ENCODE measurements around the gene GFAP.
A peak's percentile ranks its signal among the peaks of the same experiment; 100 is the strongest.

The GFAP gene

GRCh38 chr17:44912763-44913544, 2.3 kb downstream of the GFAP start:
- peak; percentile 31 for DNase-seq

DNA sequence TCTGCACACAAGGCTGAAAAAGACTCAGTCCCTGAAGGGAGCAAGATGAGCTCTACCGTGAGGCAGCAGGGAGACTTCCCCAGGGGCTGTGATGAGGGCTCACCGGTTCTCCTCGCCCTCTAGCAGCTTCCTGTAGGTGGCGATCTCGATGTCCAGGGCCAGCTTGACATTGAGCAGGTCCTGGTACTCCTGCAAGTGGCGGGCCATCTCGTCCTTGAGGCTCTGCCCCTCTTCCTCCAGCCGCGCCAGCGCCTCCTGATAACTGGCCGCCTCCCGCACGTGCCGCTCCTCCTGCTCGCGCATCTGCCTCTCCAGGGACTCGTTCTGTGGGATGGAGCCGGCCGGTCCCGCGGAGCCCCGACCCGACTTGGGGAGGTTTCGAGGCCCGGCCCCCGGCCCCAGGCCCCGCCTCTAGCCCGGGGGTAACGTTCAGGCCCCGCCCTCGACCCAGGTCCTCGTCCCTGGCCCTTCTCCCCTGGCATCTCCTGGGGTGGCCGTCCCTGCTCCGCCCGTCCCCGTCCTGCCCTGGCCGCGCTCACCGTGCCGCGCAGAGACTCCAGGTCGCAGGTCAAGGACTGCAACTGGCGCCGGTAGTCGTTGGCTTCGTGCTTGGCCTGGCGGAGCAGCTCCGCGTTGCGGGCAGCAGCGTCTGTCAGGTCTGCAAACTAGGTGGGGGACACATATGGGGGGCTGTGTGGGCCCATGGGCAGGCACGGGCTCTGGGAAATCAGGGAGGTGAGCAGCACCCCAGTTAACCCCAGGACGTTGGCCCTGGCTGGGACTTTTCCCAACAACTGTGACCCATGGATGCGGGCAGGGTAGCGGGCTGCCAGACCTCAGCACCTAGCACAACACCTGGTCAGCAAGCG, 3.9 kb downstream of the GFAP start:
- peak; percentile 82 for DNase-seq

DNA sequence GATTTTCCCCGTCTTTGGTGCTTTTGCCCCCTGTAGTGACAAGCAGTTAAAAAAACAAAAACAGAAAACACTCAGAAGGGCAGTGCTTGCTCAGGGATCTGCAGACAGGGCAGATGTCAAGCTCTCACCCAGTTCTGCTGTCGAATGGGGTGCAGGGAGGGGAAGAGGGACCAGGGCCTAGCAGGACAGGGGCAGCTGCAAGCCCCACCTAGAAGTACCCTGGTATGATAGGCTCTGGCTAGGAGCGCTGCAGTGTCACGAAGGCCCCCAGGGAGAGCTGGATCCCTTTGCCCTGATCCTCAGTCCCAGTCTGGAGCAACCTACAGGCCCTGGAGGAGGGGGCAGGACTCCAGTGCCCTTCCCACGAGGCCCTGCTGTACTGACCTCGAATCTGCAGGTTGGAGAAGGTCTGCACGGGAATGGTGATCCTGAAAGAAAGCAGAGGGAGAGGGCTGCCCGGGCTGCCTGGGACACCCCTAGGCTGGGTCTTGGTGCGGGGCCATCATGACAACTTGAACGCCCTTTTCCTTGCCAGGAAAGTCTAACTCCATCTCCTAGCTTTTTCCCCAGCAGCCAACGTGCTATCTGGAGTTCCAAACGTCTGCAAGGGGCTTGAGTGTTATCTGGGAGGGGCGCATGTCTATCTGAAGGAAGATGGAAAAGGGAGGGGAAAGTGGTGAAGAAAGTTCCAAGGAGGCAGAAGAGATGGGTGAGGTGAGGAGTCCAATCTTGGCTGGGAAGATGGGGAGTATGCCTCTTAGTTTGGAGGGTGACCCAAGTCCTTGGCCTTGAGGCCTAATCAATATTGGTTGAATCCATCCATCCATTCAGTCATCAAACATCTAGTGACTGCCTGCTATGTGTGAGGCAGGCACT, 4.8 kb downstream of the GFAP start:
- DNase-seq: no peak

DNA sequence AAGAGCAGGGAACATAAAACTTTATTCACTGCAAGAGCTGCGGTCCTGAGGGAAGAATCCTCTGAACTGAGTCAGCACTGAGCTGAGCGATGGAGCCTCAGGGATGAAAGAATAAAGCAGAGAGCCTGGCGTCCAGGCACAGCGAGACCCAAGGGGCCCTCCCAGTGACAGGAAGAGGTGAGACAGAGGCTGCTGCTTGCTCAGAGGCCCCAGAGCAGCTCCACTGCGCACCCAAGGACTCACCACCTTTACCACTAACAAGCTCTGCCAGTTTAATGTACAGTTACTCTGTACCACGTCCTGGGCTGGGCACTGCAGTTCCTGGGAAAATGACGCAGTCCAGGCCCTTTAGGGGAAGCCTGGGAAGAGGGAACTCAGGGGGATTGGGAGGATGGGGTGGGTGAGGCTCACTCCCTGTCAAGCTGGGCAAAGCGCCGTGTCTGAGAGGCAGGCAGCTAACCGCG, 5.6 kb downstream of the GFAP start:
- DNase-seq: no peak

GRCh38 chr17:44908761-44909326, 6.5 kb downstream of the GFAP start:
- no peak for DNase-seq

- no peak for DNase-seq
These were observed 7.4 kb downstream of the GFAP start for GRCh38 chr17:44907729-44908470.

DNA sequence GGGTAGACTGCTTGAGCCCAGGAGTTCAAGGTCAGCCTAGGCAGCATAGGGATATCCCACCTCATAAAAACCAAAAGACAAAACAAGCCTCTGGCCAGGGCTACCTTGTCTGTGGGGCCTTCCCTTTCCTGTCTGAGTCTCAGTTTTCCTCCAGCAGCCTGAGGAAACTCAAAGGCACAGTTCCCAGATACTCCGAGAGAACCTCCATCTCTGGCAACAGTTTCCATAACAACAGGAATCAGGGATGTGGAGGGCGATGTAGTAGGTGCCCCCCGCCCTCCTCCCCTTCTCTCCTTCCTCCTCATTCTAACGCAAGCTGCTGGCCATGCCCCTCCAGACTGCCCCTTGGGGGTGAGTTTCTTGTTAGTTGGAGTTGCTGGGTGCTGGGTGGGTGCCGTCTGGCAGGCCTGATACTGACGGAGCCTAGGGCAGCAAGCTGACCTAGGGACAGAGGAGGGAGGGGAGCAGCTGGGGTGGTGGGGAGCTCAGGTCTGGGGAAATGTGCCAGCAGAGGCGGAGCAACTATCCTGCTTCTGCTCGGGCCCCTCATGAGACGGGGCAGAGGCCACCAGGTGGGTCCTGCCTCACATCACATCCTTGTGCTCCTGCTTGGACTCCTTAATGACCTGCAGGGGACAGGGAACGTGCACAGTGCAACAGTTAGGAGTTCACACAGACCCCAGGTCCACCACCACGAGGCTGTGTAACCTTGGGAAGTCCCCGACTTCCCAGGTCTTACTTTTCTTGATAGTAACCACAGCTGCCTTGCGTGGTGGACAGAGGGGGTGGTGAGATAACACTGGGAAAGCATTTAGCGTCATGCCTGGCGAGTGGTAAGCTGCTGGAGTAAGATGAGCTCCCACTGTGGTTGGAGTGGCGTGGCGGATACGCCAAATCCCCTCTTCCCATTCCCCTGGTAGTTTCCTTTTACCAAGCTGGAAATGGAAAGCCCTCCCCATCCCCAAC, 8.3 kb downstream of the GFAP start:
- DNase-seq: no peak

GRCh38 chr17:44906010-44906646, 9.2 kb downstream of the GFAP start:
- no peak for DNase-seq

DNA sequence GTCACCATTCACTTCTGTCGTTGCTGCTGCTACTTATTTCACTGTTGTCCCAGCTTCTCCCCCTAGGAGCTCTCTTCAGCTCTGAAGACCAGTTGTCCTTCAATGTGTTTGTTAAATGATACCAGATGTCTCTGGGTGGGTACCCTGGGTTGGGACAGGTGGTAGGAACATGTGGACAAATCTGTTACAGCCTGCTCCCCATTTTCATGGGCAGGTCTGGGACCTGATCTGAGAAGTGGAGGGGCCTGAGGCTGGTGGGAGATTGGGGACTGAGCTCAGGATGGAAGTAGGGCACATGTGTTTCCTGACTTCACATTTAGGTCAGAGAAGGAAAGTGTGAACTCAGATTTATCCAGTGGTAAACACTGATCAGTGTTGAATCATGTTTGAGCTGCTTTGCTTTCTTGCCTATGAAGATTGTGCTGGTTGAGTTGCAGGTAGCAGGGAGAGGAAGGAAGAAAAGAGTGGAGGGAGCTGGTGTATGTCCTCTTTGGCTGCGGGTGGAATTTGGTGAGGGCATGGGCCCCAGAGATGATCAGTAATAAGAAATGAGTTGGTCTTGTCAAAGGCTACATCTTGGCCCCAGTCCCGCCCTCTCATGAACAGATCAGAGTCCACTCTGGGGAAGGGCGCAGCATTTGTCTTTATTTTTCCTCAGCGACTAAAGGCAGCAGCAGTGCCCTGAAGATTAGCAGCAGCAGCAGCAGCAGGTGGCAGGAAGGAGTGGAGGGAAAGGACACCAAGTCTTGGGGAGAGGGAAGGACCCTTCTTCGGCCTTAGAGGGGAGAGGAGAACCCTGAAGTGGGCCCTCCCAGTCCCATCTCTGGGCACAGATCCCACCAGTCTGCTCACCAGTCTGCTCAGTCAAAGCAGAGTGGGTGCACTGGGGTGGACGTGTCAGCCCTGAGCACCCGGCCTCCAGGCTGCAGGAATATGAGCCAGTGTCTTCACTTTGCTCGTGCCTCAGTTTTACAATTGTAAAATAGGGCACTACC, 10.0 kb downstream of the GFAP start:
- no peak for DNase-seq

DNA sequence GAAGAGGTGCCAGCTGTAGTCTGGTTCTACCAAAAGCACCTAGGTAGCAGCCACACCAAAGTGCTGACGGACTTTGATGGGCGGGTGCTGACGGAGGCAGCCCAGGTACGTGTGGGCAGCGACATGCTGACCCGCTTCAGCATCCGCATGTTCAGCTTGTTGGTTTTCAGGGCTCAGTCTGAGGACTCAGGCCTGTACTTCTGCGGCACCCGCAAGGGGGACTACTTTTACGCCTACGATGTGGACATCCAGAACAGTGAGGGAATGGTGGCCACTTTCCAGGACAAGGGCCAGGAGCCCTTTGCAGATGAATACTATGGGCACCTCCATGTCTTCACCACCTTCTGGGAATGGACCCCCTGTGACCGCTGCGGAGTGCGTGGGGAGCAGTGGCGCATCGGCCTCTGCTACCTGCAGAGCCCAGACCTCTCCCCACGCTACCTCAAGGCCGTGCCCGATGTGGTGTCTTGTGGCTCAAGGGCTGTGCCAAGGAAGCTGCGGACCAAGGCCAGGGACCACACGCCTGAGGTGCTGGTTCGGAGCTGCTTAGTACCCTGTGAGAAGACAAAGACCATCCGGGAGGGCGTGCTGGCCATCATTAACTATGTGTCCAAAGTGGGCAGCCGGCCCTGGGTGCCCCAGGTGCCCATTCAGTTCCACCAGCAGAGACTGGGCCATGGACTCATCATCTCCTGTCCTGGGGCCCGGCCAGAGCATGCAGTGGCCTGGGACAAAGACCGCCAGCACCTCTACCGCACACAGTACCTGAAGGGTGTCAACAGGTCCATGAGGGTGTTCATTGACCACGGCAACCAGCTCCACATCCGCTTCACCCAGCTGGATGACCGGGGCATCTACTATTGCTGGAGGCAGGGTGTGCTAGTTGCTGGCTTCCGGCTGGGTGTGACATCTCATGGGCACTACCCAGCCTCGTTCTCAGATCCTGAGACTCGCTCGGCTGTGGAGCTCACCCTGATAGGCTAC, 11.0 kb downstream of the GFAP start:
- DNase-seq: no peak

- DNase-seq: no peak
These were observed 12.2 kb downstream of the GFAP start for GRCh38 chr17:44903012-44903685.

DNA sequence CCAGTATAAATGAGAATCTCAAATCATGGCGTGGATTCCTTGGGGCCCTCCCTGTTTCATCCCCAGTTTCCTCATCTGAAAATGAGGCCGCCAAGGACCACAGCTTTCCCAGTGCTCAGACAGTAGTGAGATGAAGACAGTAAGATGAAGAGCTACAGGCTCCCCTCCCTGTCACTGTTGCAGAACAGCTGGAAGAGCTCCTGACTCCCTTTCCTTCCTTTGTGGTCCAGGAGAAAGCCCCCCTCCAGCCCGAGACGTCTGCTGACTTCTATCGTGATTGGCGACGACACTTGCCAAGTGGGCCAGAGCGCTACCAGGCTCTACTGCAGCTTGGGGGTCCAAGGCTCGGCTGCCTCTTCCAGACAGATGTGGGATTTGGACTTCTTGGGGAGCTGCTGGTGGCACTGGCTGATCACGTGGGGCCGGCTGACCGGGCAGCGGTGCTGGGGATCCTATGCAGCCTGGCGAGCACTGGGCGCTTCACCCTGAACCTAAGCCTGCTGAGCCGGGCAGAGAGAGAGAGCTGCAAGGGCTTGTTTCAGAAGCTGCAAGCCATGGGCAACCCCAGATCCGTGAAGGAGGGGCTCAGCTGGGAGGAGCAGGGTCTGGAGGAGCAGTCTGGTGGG, 13.1 kb downstream of the GFAP start:
- no peak for DNase-seq

DNA sequence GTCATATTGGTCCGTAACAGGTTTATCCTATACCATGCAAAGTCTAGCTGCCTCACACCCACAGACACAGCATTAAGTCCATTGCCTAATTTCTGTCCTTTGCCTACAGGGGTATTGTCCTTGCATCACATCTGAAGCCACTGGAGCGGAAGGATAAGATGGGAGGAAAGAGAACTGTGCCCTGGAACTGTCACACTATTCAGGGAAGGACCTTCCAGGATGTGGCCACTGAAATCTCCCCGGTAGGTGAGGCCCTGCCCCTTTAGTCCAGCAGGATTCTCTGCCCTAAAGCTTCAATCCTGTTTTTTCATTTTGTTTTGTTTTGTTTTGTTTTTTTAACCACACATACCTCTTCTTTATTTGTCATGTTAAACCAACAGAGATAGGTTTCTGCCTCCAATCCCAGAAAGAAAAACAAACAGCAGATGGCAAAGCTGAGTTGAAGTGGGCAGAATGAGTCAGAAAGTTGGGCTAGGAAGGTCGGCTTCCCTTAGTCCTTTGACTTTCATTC, 13.8 kb downstream of the GFAP start:
- no peak for DNase-seq

DNA sequence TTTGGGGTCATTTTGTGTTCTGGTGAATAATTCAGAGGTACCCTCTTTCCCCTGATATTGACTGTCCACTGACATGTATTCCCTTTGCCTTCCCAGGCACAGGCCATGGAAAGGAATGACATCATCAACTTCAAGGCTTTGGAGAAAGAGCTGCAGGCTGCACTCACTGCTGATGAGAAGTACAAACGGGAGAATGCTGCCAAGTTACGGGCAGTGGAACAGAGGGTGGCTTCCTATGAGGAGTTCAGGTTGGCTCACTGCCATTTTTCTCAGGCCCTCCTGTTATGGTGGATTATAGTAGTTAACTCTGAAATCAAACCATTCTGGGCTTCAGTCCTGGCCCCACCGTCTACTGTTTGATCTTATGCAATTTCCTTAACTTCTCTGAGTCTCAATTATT, 14.4 kb downstream of the GFAP start:
- no peak for DNase-seq

DNA sequence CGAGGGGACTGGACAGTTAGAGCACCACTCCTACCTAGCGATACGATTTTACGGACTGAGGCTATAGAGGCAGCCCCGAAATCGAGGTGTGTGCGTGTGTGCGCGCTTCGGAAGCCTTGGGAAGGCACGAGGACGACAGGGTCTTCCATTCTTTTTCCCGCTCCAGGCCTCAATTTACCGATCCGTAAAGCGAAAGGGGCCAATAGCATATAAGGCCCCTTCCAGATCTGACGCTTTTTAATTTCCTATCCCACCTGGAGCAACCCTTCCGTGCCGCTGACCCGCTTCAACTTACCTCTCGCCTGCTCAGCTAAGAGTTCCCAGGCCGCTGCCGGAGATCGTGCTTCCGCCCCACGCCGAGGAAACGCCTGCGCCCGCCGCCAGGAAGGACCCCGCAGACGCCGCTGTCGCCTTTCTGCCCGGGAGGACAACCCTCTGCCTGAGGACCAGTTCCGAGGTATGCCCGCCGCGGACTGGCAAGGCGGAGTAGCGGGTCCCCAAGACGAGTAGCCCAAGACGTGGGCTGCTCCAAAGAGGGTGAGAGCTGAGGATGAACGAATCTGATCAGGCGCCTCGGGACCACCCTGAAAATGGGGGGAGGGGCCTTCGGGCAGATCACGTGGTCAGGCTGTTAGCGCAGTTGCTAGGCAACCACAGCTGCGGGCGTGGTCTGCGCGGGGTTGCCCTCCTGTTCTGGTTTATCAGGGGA, 16.1 kb downstream of the GFAP start, which contains the start of gene EFTUD2:
Gene EFTUD2 (minus strand): TSS at position 372 of the 709 bp plus-strand sequence. CDS start 4,924 bp downstream, outside the sequence.
- DNase-seq: peak; percentile 97

DNA sequence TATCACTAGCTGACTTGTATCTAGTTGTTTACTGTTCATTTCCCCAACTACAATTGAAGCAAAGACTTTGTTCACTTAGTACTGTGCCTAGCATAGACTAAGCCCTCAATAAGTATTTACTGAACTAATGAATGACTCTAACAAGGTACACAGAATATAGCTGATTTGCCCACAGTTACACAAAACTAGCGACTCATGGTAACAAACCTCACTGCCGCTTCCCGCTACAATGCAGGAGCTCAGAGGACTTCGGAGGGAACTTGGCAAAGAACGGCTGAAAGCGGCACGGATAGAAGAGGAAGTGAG, 16.6 kb downstream of the GFAP start:
- no peak for DNase-seq

Measured in activated effector memory CD4-positive, alpha-beta T cell treated with anti-CD3 and anti-CD28 coated beads, Interleukin-2, amount 50 U/mL, for 16 hours (primary cell).